ENCODE results near the gene HSPG2. TPM values are rescaled to one million over a fixed set of nuclear protein-coding genes. Genes with fewer than 3 reads are reported as not detected.

The HSPG2 gene
- total and polyA plus RNA-seq, 2 of the 13 experiments (the other 11 are each of a cell fraction or from before 2014, with no cell fraction given) = 9.1 to 13.1 TPM

DNA sequence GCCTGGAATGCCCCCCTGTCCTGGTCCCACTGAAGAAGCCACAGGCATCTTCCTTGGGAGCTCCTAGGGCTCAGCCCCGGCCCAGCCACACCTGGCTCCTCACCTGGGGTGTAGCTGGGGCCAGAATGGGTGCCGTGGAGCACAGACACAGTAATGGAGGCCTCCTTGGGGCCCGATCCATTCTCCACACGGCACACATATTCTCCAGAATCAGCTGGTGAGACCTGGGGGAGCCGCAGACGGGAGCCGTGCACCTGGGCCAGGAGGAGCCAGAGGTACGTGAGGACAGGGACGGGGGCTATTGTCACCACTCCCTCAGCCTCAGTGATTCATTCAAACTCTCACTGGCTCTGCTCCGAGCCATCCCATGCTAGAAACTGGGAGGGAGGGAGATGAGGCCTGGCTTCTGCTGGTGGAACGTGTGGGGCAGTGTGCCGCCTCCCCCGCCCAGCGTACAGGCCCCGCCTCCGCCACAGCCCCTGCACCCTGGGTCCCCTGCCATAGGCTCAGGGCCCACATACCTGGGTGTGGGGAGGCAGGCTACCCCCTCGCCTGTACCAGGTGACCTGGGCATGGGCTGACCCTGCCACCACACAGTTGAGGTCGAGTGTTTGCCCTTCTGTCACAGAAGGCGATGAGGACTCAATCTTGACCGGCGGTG is 82.9 kb downstream of the HSPG2 start:
- in situ Hi-C loops (cut with HindIII; ENCODE audit: extremely low pct_ligation_motif_present, low pct_unique_long_range_greater_than_20kb) = no loop called here

GRCh38 chr1:21853131-21853427 is 84.0 kb downstream of the HSPG2 start:
- Histone ChIP-seq H3K4me2 (ENCODE audit: low read depth, low read length) (no peak overlapping the region), H4K20me1 (ENCODE audit: insufficient read depth, low read length) (no peaks in the 10 kb centered on the region), H3K9ac (ENCODE audit: insufficient read depth, low read depth, low read length) (no peak overlapping the region), H3K36me3 (replicated peaks in 1 of 2; ENCODE audit: control insufficient read depth in 1 of 2, insufficient read depth in 2 of 2, low read length in 2 of 2) (peaks cover 28 to 58% of the 10 kb centered on the region in 2 experiments; a peak in 4 of 5 replicates), H3K4me3 (replicated peaks in 1 of 3; ENCODE audit: insufficient read depth in 1 of 3, low read depth in 2 of 3, low read length in 3 of 3) (no peak overlapping the region), H2AFZ (ENCODE audit: low read length) (no peak overlapping the region), H3K9me3 (ENCODE audit: low read length) (no peaks in the 10 kb centered on the region), H3K27me3 (ENCODE audit: control insufficient read depth in 1 of 2, insufficient read depth in 2 of 2, low read length in 2 of 2) (no peaks in the 10 kb centered on the region), H3K27ac (ENCODE audit: extremely low read length, insufficient read depth, low read length) (no peak overlapping the region), H3K4me1 (ENCODE audit: insufficient read depth, low read length) (peaks cover 13% of the 10 kb centered on the region), H3K79me2 (ENCODE audit: insufficient read depth, low read length) (no peaks in the 10 kb centered on the region)
- intact Hi-C loops (cut with micrococcal nuclease; ENCODE audit: unreplicated experiment) = no loop called here
- no peak for DNase-seq (ENCODE audit: low spot score)
- FAIRE-seq = no peak
- in situ Hi-C loops (cut with HindIII; ENCODE audit: extremely low pct_ligation_motif_present, low pct_unique_long_range_greater_than_20kb) = no loop called here
- BruUV-seq (replicated peaks) = no TSS peak
- no peak for ATAC-seq
- ChIA-PET POLR2A (no interaction called here), CTCF (ENCODE audit: low intra/inter-chr PET ratio, low total read pairs) (no interaction called here)
- 100% methylated on average over 1 of the region's 7 CpGs for WGBS (ENCODE audit: low lambda C conversion rate)
- TF ChIP-seq SNAPC5 (CRISPR knock-in tag; IDR thresholded peaks at IDR 0.05; ENCODE audit: borderline replicate concordance) (no peak), ZNF3 (CRISPR knock-in tag; IDR thresholded peaks at IDR 0.05) (no peak), ZFP37 (CRISPR knock-in tag; IDR thresholded peaks at IDR 0.05; ENCODE audit: borderline replicate concordance) (no peak), CENPX (CRISPR knock-in tag; IDR thresholded peaks at IDR 0.05) (no peak), HMG20B (CRISPR knock-in tag; conservative IDR thresholded peaks at IDR 0.05) (no peak), ZNF296 (CRISPR knock-in tag; conservative IDR thresholded peaks at IDR 0.05) (no peak), HOXA5 (CRISPR knock-in tag; IDR thresholded peaks at IDR 0.05) (no peak), ZMYM3 (CRISPR knock-in tag; IDR thresholded peaks at IDR 0.05) (no peak)
- TF ChIP-seq, protein P1, sequence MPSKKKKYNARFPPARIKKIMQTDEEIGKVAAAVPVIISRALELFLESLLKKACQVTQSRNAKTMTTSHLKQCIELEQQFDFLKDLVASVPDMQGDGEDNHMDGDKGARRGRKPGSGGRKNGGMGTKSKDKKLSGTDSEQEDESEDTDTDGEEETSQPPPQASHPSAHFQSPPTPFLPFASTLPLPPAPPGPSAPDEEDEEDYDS (CRISPR knock-in tag; IDR thresholded peaks at IDR 0.05) = no peak
- TF ChIP-seq, protein P2, sequence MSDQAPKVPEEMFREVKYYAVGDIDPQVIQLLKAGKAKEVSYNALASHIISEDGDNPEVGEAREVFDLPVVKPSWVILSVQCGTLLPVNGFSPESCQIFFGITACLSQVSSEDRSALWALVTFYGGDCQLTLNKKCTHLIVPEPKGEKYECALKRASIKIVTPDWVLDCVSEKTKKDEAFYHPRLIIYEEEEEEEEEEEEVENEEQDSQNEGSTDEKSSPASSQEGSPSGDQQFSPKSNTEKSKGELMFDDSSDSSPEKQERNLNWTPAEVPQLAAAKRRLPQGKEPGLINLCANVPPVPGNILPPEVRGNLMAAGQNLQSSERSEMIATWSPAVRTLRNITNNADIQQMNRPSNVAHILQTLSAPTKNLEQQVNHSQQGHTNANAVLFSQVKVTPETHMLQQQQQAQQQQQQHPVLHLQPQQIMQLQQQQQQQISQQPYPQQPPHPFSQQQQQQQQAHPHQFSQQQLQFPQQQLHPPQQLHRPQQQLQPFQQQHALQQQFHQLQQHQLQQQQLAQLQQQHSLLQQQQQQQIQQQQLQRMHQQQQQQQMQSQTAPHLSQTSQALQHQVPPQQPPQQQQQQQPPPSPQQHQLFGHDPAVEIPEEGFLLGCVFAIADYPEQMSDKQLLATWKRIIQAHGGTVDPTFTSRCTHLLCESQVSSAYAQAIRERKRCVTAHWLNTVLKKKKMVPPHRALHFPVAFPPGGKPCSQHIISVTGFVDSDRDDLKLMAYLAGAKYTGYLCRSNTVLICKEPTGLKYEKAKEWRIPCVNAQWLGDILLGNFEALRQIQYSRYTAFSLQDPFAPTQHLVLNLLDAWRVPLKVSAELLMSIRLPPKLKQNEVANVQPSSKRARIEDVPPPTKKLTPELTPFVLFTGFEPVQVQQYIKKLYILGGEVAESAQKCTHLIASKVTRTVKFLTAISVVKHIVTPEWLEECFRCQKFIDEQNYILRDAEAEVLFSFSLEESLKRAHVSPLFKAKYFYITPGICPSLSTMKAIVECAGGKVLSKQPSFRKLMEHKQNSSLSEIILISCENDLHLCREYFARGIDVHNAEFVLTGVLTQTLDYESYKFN (CRISPR knock-in tag; conservative IDR thresholded peaks at IDR 0.05) = no peak
- TF ChIP-seq, protein P3, sequence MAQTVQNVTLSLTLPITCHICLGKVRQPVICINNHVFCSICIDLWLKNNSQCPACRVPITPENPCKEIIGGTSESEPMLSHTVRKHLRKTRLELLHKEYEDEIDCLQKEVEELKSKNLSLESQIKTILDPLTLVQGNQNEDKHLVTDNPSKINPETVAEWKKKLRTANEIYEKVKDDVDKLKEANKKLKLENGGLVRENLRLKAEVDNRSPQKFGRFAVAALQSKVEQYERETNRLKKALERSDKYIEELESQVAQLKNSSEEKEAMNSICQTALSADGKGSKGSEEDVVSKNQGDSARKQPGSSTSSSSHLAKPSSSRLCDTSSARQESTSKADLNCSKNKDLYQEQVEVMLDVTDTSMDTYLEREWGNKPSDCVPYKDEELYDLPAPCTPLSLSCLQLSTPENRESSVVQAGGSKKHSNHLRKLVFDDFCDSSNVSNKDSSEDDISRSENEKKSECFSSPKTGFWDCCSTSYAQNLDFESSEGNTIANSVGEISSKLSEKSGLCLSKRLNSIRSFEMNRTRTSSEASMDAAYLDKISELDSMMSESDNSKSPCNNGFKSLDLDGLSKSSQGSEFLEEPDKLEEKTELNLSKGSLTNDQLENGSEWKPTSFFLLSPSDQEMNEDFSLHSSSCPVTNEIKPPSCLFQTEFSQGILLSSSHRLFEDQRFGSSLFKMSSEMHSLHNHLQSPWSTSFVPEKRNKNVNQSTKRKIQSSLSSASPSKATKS (CRISPR knock-in tag; IDR thresholded peaks at IDR 0.05) = no peak

More for the DNA sequence above, 82.9 kb downstream of the HSPG2 start:
- ChIA-PET POLR2A (no interaction called here), CTCF (ENCODE audit: low intra/inter-chr PET ratio, low total read pairs) (no interaction called here)
- H4K20me1 ChIP-seq (ENCODE audit: insufficient read depth, low read length) = no peaks in the 10 kb centered on the region
- H3K9me3 ChIP-seq (ENCODE audit: low read length) = no peaks in the 10 kb centered on the region
- no peaks in the 10 kb centered on the region for H3K27me3 ChIP-seq (ENCODE audit: control insufficient read depth in 1 of 2, insufficient read depth in 2 of 2, low read length in 2 of 2)
- no peak overlapping the region for H3K9ac ChIP-seq (ENCODE audit: insufficient read depth, low read depth, low read length)
- no peak for TF ChIP-seq CCAR2 (optimal IDR thresholded peaks at IDR 0.05; ENCODE audit: low read depth, low read length)
- TF ChIP-seq ZFYVE20 (CRISPR knock-in tag; IDR thresholded peaks at IDR 0.05; ENCODE audit: borderline replicate concordance, low read depth) = no peak
- no peak for TF ChIP-seq ZNF234 (CRISPR knock-in tag; conservative IDR thresholded peaks at IDR 0.05)
- TF ChIP-seq EHMT2 (IDR thresholded peaks at IDR 0.05; ENCODE audit: borderline replicate concordance, low read depth, low read length) = no peak
- no peak for TF ChIP-seq SRSF1 (optimal IDR thresholded peaks at IDR 0.05; ENCODE audit: low read depth, low read length)
- H3K36me3 ChIP-seq (replicated peaks in 1 of 2; ENCODE audit: control insufficient read depth in 1 of 2, insufficient read depth in 2 of 2, low read length in 2 of 2) = peaks cover 27 to 53% of the 10 kb centered on the region in 2 experiments; a peak in 4 of 5 replicates
- ATAC-seq (no peak), DNase-seq (ENCODE audit: low spot score) (no peak), FAIRE-seq (no peak)
- no TSS peak for BruUV-seq (replicated peaks)
- H3K27ac ChIP-seq (ENCODE audit: extremely low read length, insufficient read depth, low read length) = no peak overlapping the region
- no peak overlapping the region for H2AFZ ChIP-seq (ENCODE audit: low read length)
- H3K4me1 ChIP-seq (ENCODE audit: insufficient read depth, low read length) = peaks cover 13% of the 10 kb centered on the region
- no peak overlapping the region for H3K4me2 ChIP-seq (ENCODE audit: low read depth, low read length)
- 94% methylated on average over 6 of the region's 21 CpGs for whole genome bisulfite sequencing (ENCODE audit: low lambda C conversion rate)
- H3K79me2 ChIP-seq (ENCODE audit: insufficient read depth, low read length) = no peaks in the 10 kb centered on the region
- intact Hi-C loops (cut with micrococcal nuclease; ENCODE audit: unreplicated experiment) = no loop called here
- H3K4me3 ChIP-seq (replicated peaks in 1 of 3; ENCODE audit: insufficient read depth in 1 of 3, low read depth in 2 of 3, low read length in 3 of 3) = no peak overlapping the region
